Epithelial cell of proximal tubule (primary cell): ENCODE measurements around the gene TNRC18. TPM values are rescaled to one million over a fixed set of nuclear protein-coding genes. Genes with fewer than 3 reads are reported as not detected.
"Not testable (repeated sequence)": the region's sequence is repeated elsewhere in the genome, so short reads cannot be mapped to it uniquely, and the experiment has no call there.

Source experiments
- DNase-seq: peaks from one replicate; pipeline ENCODE4 v3.0.0-alpha.2; 2011; ENCODE audit warnings: low read depth
- H3K4me3 ChIP-seq: 2 replicates; pipeline ENCODE4 v1.5.1; 2011; ENCODE audit warnings: low read depth, mild to moderate bottlenecking, low read length
- total RNA-seq: library from RNA; depleted of rRNA; stranded (reverse); fragments of >200 nt; gene quantifications from 2 replicates; pipeline ENCODE4 v1.2.3, GENCODE V29; 2015
- TF ChIP-seq, protein P1 (sequence below): conservative IDR thresholded peaks from 2 replicates; pipeline ENCODE4 v1.5.1; 2012; ENCODE audit warnings: low read depth, mild to moderate bottlenecking, low read length

Gene TNRC18
- total RNA-seq, 1 donor from 2014 or later = 34.3 TPM

- DNase-seq = no peak
- TF ChIP-seq, protein P1, sequence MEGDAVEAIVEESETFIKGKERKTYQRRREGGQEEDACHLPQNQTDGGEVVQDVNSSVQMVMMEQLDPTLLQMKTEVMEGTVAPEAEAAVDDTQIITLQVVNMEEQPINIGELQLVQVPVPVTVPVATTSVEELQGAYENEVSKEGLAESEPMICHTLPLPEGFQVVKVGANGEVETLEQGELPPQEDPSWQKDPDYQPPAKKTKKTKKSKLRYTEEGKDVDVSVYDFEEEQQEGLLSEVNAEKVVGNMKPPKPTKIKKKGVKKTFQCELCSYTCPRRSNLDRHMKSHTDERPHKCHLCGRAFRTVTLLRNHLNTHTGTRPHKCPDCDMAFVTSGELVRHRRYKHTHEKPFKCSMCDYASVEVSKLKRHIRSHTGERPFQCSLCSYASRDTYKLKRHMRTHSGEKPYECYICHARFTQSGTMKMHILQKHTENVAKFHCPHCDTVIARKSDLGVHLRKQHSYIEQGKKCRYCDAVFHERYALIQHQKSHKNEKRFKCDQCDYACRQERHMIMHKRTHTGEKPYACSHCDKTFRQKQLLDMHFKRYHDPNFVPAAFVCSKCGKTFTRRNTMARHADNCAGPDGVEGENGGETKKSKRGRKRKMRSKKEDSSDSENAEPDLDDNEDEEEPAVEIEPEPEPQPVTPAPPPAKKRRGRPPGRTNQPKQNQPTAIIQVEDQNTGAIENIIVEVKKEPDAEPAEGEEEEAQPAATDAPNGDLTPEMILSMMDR = no peak
- H3K4me3 ChIP-seq = no peak overlapping the region
These were observed 144.9 kb downstream of the TNRC18 start for GRCh38 chr7:5278766-5279165.

DNA sequence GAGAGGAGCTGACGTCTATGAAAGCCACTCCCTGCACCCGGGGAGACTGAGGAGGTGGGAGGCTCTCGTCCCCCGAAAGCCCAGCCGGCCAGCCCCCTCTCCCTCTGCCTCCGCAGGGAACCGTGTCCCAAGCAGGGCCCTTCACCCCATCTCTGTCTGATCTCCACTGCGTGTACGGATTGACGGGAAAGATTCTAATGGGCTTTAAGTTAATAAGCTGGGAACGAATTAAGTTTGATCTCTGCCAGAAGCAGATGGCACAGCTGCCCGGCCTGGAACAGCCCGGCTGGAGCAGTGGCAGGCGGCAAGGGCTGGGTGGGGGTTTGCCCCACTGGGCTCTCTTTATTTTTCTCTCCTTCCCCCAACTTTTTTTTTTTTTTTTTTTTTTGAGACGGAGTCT, 147.0 kb downstream of the TNRC18 start:
- no peak overlapping the region for H3K4me3 ChIP-seq
- TF ChIP-seq, protein P1 = no peak
- no peak for DNase-seq

DNA sequence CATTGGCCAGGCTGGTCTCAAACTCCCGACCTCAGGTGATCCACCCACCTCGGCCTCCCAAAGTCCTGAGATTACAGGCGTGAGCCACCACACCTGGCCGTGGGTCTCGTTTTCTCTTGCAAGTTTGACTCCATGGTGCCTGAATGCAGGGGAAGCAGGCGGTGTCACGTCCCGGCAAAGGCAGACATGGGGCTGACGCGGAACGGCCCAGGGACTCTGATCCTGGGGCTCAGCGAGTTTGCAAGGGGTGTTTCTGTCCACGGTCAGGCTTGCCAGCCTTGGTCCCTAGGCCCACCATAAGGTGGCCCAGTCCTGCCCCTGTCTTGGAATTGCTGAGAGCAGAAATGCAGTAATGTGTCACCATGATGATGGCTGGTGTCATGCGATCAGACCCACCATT, 147.5 kb downstream of the TNRC18 start:
- not testable (repeated sequence) for DNase-seq, H3K4me3 ChIP-seq

DNA sequence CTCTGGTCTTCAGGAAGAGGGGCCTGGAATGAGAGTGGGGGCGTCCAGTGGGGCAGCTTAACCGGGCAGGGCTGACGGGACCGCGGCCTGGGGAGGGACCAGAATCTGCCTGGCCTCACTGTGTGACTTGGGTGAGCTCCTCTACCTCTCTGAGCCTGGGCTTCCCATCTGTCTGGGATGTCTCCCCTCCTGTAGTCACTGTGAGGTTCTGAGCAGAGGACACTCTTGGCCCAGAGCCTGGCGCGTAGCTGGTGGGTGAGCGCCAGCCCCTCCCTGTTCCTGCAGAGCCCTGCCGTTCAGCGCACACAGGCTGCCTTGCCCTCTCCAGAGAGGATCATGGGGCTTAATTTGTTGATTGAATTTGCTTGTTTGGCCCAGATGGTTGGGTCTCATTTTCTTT, 148.1 kb downstream of the TNRC18 start:
- H3K4me3 ChIP-seq = not testable (repeated sequence)

GRCh38 chr7:5274985-5275431, 148.6 kb downstream of the TNRC18 start:
- H3K4me3 ChIP-seq, DNase-seq: not testable (repeated sequence)

More for the DNA sequence above, 148.1 kb downstream of the TNRC18 start:
- DNase-seq = not testable (repeated sequence)

DNA sequence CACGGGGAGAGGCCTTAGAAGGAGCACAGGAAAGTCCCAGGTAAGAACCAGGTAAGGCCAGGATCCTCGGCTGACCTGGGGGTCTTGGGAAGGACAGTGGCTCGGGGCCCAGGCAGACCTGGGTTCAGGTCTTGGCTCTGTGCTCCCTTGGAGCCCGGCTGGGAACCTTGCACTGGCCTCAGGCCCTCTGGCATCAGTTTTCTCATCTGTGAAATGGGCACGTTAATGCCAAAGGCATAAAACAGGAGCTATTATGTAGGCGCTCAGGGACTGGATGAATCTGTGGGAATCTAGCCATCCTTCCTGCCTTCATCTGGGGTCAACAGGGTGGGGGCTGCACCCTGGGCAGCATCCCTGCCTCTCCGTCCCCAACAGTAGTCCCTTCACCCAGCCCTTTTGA, 149.2 kb downstream of the TNRC18 start:
- TF ChIP-seq, protein P1 = no peak

DNA sequence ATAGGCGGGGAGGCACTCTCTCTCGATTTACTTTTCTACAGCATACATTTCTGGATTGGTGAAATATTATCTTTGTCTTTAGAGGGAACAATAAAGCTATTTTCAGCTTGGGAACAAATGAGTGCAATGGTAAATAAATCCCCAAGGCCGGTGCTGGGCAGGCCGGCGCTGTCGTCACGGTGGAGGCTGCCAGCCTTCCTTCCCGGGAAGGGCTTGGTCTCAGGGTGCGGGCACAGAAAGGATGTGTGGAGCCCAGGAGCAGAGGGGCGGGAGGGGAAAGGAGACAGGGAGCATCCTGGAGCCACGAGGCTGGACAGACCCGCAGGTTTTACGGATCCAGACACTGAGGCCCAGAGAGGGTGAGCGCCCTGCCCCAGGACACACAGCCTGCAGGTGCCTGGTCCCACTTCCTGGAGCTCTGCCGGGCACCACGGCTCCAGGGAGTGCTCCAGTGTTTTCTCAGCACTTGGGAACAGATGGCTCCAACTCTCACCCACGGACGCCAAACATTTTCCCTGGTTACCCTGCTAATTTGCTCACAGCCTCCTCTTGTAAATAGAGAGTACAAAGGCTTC, 149.7 kb downstream of the TNRC18 start:
- not testable (repeated sequence) for DNase-seq, H3K4me3 ChIP-seq

More for the DNA sequence above, 149.2 kb downstream of the TNRC18 start:
- no peak overlapping the region for H3K4me3 ChIP-seq
- no peak for DNase-seq

- DNase-seq = no peak
- no peak overlapping the region for H3K4me3 ChIP-seq
- TF ChIP-seq, protein P1 = no peak
These were observed 152.8 kb downstream of the TNRC18 start for GRCh38 chr7:5270788-5271187.

DNA sequence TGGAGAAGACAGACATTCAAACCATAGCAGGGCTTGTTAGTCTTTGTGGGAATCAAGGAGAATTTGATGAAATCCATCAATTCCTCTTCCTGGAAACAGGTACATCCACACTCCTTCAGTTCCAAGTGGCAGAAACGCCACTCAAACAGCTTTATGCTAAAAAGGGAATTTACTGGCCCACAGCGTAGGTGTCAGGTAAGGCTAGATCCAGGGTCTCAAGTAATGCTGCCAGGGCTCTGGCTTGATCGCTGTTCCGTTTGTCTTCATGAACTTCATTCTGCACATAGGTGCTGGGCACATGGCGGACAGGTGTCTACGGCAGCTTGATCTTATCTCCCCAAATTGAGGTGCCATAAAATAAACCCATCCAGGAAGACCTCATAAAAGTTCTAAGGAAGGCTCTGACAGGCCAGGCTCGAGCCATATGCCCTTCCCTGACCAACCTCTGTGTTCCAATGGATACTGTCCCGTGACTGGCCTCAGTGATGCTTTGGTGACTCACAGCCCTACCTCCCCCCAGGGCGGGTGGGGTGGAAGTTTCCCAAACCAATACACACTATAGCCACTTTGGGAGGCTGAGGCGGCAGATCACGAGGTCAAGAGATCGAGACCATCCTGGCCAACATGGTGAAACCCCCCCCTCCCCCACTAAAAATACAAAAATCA, 153.5 kb downstream of the TNRC18 start:
- not testable (repeated sequence) for H3K4me3 ChIP-seq, DNase-seq

DNA sequence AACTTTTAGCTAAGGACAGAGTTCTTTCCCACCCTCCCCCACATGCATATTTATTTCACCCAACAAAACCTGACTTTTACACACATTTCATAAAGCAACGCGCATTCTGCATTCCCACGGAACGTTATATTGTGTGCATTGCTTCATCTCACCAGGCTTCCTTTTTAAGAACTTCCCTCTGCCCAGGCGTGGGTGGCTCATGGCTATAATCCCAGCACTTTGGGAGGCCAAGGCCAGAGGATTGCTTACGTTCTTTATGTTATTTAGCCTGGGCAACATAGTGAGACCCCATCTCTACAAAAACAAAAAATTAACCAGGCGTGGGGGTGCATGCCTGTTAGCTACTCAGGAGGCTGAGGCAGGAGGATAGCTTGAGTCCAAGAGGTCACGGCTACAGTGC, 155.8 kb downstream of the TNRC18 start:
- H3K4me3 ChIP-seq, DNase-seq: not testable (repeated sequence)
